ENCODE measurements around the gene NRP2. TPM values are rescaled to one million over a fixed set of nuclear protein-coding genes. Genes with fewer than 3 reads are reported as not detected.

The NRP2 gene
- total and polyA plus RNA-seq, 2 of the 13 experiments (the other 11 are each of a cell fraction or from before 2014, with no cell fraction given), result 0.65 to 1.4 TPM

DNA sequence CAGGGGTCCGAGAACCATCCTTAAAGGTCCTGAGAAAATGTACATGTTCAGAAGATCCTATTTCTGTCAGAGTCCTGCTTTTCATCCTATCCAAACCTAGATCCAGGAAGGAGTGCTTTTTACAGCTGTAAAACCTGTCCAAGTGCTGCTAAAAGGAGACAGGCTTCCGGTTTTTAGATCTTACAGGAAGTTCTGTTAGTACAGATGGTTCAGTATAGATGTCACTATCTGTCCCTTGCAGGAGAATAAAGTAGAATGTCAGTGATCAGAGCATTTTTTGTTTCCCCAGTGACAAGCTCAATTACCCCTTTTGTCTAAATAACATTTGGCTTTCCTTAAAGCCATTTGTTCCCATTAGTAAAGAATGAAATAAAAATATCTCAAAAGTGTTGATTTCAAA lies 98.3 kb downstream of the NRP2 start:
- Histone ChIP-seq H3K9me3 (ENCODE audit: low read length) (no peaks in the 10 kb centered on the region), H3K4me2 (ENCODE audit: low read depth, low read length) (no peak overlapping the region), H3K27ac (ENCODE audit: extremely low read length, insufficient read depth, low read length) (no peak overlapping the region), H3K4me3 (replicated peaks in 1 of 3; ENCODE audit: insufficient read depth in 1 of 3, low read depth in 2 of 3, low read length in 3 of 3) (no peak overlapping the region), H4K20me1 (ENCODE audit: insufficient read depth, low read length) (no peaks in the 10 kb centered on the region), H3K27me3 (ENCODE audit: control insufficient read depth in 1 of 2, insufficient read depth in 2 of 2, low read length in 2 of 2) (peaks cover 0 to 10% of the 10 kb centered on the region in 2 experiments; a peak in 1 of 5 replicates), H3K4me1 (ENCODE audit: insufficient read depth, low read length) (peaks cover 23% of the 10 kb centered on the region), H3K36me3 (replicated peaks in 1 of 2; ENCODE audit: control insufficient read depth in 1 of 2, insufficient read depth in 2 of 2, low read length in 2 of 2) (no peaks in the 10 kb centered on the region), H3K9ac (ENCODE audit: insufficient read depth, low read depth, low read length) (no peak overlapping the region), H3K79me2 (ENCODE audit: insufficient read depth, low read length) (no peaks in the 10 kb centered on the region), H2AFZ (ENCODE audit: low read length) (no peak overlapping the region)
- no peak for DNase-seq (ENCODE audit: low spot score)
- no peak for FAIRE-seq
- BruUV-seq (replicated peaks), result no TSS peak
- intact Hi-C loops (cut with micrococcal nuclease; ENCODE audit: unreplicated experiment) (no loop called here), in situ Hi-C loops (cut with HindIII; ENCODE audit: extremely low pct_ligation_motif_present, low pct_unique_long_range_greater_than_20kb) (no loop called here)
- ATAC-seq, result no peak
- ChIA-PET POLR2A (no interaction called here), CTCF (ENCODE audit: low intra/inter-chr PET ratio, low total read pairs) (no interaction called here)
- WGBS (ENCODE audit: low lambda C conversion rate), result 5% methylated on average over 2 of the region's 2 CpGs
- TF ChIP-seq PAF1 (CRISPR knock-in tag; IDR thresholded peaks at IDR 0.05) (no peak), ZSCAN31 (CRISPR knock-in tag; IDR thresholded peaks at IDR 0.05; ENCODE audit: low read depth) (no peak), CBX5 (CRISPR knock-in tag; IDR thresholded peaks at IDR 0.05; ENCODE audit: borderline replicate concordance) (no peak), KDM5A (IDR thresholded peaks at IDR 0.05; ENCODE audit: borderline replicate concordance, low read length) (no peak), MEF2D (CRISPR knock-in tag; IDR thresholded peaks at IDR 0.05) (no peak), ZNF180 (CRISPR knock-in tag; IDR thresholded peaks at IDR 0.05; ENCODE audit: borderline replicate concordance, low read depth) (no peak), BCL6 (CRISPR knock-in tag; IDR thresholded peaks at IDR 0.05) (no peak), RAD21 (CRISPR knock-in tag; IDR thresholded peaks at IDR 0.05) (no peak), ZNF329 (CRISPR knock-in tag; IDR thresholded peaks at IDR 0.05; ENCODE audit: low read depth) (no peak), HNRNPUL1 (IDR thresholded peaks at IDR 0.05; ENCODE audit: low read depth, low read length) (no peak), GTF2F1 (IDR thresholded peaks at IDR 0.05; ENCODE audit: low read length) (no peak), PRPF4 (IDR thresholded peaks at IDR 0.05; ENCODE audit: low read depth, low read length, poor library complexity, severe bottlenecking) (no peak)
- TF ChIP-seq, protein P1, sequence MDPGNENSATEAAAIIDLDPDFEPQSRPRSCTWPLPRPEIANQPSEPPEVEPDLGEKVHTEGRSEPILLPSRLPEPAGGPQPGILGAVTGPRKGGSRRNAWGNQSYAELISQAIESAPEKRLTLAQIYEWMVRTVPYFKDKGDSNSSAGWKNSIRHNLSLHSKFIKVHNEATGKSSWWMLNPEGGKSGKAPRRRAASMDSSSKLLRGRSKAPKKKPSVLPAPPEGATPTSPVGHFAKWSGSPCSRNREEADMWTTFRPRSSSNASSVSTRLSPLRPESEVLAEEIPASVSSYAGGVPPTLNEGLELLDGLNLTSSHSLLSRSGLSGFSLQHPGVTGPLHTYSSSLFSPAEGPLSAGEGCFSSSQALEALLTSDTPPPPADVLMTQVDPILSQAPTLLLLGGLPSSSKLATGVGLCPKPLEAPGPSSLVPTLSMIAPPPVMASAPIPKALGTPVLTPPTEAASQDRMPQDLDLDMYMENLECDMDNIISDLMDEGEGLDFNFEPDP (CRISPR knock-in tag; conservative IDR thresholded peaks at IDR 0.05), result no peak
- TF ChIP-seq, protein P2, sequence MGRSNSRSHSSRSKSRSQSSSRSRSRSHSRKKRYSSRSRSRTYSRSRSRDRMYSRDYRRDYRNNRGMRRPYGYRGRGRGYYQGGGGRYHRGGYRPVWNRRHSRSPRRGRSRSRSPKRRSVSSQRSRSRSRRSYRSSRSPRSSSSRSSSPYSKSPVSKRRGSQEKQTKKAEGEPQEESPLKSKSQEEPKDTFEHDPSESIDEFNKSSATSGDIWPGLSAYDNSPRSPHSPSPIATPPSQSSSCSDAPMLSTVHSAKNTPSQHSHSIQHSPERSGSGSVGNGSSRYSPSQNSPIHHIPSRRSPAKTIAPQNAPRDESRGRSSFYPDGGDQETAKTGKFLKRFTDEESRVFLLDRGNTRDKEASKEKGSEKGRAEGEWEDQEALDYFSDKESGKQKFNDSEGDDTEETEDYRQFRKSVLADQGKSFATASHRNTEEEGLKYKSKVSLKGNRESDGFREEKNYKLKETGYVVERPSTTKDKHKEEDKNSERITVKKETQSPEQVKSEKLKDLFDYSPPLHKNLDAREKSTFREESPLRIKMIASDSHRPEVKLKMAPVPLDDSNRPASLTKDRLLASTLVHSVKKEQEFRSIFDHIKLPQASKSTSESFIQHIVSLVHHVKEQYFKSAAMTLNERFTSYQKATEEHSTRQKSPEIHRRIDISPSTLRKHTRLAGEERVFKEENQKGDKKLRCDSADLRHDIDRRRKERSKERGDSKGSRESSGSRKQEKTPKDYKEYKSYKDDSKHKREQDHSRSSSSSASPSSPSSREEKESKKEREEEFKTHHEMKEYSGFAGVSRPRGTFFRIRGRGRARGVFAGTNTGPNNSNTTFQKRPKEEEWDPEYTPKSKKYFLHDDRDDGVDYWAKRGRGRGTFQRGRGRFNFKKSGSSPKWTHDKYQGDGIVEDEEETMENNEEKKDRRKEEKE (IDR thresholded peaks at IDR 0.05), result no peak
- TF ChIP-seq, protein P3, sequence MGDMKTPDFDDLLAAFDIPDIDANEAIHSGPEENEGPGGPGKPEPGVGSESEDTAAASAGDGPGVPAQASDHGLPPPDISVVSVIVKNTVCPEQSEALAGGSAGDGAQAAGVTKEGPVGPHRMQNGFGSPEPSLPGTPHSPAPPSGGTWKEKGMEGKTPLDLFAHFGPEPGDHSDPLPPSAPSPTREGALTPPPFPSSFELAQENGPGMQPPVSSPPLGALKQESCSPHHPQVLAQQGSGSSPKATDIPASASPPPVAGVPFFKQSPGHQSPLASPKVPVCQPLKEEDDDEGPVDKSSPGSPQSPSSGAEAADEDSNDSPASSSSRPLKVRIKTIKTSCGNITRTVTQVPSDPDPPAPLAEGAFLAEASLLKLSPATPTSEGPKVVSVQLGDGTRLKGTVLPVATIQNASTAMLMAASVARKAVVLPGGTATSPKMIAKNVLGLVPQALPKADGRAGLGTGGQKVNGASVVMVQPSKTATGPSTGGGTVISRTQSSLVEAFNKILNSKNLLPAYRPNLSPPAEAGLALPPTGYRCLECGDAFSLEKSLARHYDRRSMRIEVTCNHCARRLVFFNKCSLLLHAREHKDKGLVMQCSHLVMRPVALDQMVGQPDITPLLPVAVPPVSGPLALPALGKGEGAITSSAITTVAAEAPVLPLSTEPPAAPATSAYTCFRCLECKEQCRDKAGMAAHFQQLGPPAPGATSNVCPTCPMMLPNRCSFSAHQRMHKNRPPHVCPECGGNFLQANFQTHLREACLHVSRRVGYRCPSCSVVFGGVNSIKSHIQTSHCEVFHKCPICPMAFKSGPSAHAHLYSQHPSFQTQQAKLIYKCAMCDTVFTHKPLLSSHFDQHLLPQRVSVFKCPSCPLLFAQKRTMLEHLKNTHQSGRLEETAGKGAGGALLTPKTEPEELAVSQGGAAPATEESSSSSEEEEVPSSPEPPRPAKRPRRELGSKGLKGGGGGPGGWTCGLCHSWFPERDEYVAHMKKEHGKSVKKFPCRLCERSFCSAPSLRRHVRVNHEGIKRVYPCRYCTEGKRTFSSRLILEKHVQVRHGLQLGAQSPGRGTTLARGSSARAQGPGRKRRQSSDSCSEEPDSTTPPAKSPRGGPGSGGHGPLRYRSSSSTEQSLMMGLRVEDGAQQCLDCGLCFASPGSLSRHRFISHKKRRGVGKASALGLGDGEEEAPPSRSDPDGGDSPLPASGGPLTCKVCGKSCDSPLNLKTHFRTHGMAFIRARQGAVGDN (CRISPR knock-in tag; IDR thresholded peaks at IDR 0.05), result no peak
- TF ChIP-seq, protein P4, sequence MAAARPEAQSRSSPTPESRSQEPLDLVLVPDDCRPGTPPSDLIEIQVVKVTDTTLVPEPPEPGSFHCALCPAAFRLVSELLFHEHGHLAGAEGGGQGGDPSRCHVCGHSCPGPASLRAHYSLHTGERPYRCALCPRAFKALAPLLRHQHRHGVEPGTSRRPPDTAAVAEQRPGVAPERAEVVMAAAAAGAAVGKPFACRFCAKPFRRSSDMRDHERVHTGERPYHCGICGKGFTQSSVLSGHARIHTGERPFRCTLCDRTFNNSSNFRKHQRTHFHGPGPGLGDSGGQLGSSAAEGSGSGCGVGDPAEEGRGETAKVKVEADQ (CRISPR knock-in tag; IDR thresholded peaks at IDR 0.05; ENCODE audit: borderline replicate concordance), result no peak
